Diencephalon (tissue), 1 donor: ENCODE results near the gene SNRPA1. TPM values are rescaled to one million over a fixed set of nuclear protein-coding genes. Genes with fewer than 3 reads are reported as not detected.

ENCODE experiments used
- total RNA-seq: library from RNA; depleted of rRNA; stranded (reverse); fragments of >200 nt; gene quantifications from one replicate; pipeline ENCODE4 v1.2.3, GENCODE V29; 2014

The SNRPA1 gene
- 16.6 TPM for total RNA-seq

DNA sequence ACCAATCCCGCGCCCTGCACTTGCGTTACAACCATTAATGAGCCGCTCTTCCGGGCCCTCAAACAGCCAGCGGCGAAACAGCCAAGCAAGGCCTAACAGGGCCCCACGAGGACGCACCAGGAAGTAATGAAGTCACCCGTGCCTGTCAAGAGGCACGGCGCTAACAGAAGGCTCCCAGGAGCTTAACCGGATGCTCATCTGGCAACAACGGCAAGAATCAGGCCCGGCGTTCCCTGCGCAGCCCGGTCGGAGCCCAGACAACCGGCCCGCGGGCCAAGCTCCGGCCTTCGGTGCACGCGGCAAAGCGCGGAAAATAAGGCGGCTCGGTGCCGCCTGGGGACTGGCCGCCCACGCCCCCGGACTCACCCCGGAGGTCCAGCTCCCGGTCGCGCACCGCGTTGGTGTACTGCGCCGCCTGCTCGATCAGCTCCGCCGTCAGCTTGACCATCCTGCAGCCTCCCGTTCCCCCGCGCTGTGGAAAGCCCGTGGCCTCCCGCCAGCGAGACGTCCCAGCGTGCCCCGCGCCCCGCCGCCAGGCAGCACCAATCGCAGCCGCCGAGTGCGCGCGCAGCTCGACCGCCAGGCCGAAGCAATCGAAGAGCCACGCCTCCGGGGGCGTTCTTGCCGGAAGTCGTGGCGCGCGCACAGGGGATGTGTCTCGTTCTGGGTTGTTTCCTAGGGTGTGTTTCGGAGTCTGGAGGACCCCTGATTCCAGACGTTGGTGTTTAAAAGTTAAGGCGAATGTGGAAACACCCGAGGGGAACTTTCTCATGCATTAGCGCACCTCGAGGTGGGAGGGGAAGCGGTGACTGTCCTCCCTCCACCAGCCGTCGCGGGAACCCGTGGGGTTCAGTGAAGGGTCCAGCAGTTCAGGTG lies at the start of gene SNRPA1:
Gene SNRPA1 (minus strand): TSS at position 518 of the 876 bp plus-strand sequence. CDS start 70 bp downstream, at position 448.

DNA sequence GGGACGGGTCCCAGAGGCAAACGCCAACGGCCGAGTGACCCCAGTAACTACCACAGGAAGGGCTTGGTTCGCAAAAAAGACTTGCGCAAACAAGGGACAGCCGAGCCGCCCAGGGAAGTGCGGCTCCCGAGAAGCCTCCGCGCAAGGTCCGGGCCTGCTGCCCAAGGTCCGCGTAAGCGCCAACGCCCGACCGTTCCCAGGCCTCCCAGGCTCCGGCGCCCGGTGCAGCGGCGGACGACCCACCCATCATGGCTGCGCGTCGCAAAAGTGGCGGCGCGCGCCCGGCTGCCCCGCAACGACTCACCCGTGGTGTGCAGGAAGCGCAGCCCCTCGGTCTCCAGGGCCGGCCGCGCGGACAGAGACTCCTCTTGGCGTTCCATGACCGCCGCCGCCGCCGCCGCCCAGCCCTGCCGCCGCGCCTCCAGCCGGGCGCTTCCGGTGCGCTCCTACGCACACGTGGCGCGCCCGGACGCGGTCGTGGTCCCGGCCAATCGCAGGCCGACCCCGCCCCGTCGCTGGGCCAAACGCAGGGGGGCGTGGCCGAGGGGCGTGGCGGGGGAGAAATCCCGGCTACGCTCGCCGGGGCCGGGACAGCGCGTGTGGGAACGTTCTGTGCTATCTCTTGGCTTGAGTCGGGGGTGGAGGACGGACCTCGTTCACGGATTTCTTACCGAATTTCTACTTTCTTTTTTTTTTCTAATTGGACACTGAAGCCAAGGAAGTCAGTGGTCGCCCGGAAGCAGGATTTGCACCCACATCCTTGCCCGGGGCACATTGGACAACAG lies 17.8 kb downstream of the SNRPA1 start, which contains the start of gene SELENOS:
Gene SELENOS (minus strand): TSS at position 448 of the 785 bp plus-strand sequence. CDS start 68 bp downstream, at position 380.

DNA sequence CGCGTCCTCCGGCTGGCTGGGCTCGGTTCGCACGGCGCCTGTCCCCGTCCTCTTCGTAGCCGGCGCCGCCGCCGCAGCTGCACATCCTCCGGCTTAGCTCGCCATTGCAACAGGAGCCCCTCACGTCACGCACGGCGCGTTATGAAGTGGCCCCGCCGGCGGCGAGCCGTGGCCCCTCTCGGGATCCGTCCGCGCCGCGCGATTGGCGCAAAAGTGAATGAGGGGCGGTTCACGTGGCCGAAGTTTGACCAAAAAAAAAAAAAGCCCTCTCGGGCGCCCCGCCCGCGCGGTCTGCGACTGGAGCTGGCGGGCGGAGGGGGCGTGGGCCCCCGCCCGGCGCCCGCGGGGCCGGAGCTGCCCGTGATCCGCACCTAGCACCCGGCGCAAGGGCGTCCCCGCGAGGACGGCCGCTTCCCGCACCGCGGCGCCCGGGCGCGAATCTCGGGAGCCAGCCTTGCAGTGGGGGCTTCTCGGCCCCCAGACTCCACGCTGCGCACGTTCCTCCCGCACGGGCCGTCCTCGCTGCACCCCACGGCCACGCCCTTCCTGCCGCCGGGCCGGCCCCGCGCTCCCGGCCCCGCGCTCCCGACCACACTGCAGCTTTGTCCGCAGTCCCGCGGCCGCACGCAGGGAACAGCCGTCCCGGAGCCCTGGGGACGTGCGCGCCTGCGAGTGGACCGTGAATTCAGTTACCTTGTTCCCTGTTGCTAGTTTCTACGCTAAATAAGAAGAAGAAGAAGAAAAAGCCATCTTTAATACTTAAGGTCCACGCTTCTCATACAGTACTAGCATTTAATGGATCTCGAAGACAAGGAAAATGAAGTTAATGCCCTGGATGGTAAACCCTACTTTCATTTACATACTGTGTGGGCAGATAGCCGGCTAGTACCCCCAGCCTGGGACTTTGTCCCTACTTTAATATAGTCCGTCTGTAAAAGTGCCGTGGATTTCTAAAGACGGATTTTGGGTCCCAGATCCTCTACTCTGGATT lies 42.9 kb downstream of the SNRPA1 start, which contains the start of gene CHSY1:
Gene CHSY1 (minus strand): TSS at position 219 of the 991 bp plus-strand sequence. CDS start 592 bp downstream, outside the sequence.

Other genes starting within 250 kb of the SNRPA1 start
- 34.1 TPM for gene CHSY1, start 43.2 kb downstream of the SNRPA1 start, total RNA-seq
- 45.9 TPM for gene SELENOS, start 17.8 kb downstream of the SNRPA1 start, total RNA-seq
- gene PCSK6, start 194.5 kb upstream of the SNRPA1 start, total RNA-seq: 17.8 TPM